PC-3 (cell line): ENCODE data around the gene RBMS3.

Experiments used
- CTCF ChIP-seq: fragments of 300-600 bp; sonication (generic); conservative IDR thresholded peaks from 2 replicates; pipeline ENCODE4 v1.5.1; 2017; ENCODE audit warnings: antibody characterized with exemption, low read depth, mild to moderate bottlenecking, low read length
- EZH2 ChIP-seq: fragments of 300-600 bp; sonication (generic); IDR thresholded peaks from one replicate; pipeline ENCODE4 v1.6.1; 2017; ENCODE audit warnings: antibody characterized with exemption, mild to moderate bottlenecking, low read length; ENCODE audit not compliant: unreplicated experiment
- EZH2phosphoT487 ChIP-seq: fragments of 300-600 bp; sonication (generic); IDR thresholded peaks from 2 replicates; pipeline ENCODE4 v1.6.1; 2018; ENCODE audit warnings: mild to moderate bottlenecking, antibody characterized with exemption, low read length, borderline replicate concordance

- TF ChIP-seq CTCF (no peak), EZH2phosphoT487 (no peak), EZH2 (no peak)
Measured at GRCh38 chr3:29426302-29427226, 145.7 kb downstream of the RBMS3 start.
